Esophagus squamous epithelium (tissue), 5 donors: Measurements from ENCODE around the gene ANO10. TPM values are rescaled to one million over a fixed set of nuclear protein-coding genes. Genes with fewer than 3 reads are reported as not detected.

Experiments
- DNase-seq: peaks from one replicate; lab custom pipeline; 2025; lab: John Stamatoyannopoulos, UW
- H3K27ac ChIP-seq, 4 donors: fragments of 200-600 bp; sonication (generic); one replicate each; pipeline ENCODE4 v1.5.1; 2016 to 2019; ENCODE audit warnings: mild to moderate bottlenecking in 1 of 4
- H3K27me3 ChIP-seq, 4 donors: fragments of 200-600 bp; sonication (generic); 1 replicate in 3 of 4; 2 replicates in 1 of 4; pipeline versions ENCODE4 v1.5.1 to v1.6.0; 2017 to 2021; ENCODE audit warnings: antibody characterized with exemption in 1 of 4
- H3K36me3 ChIP-seq, 3 donors: fragments of 200-600 bp; sonication (generic); one replicate each; pipeline ENCODE4 v1.5.1; 2016 to 2019
- H3K4me1 ChIP-seq, 3 donors: fragments of 200-600 bp; sonication (generic); one replicate each; pipeline ENCODE4 v1.5.1; 2017 to 2019
- H3K4me3 ChIP-seq, 4 donors: fragments of 200-600 bp; sonication (generic); 1 replicate in 3 of 4; 2 replicates in 1 of 4; pipeline ENCODE4 v1.5.1; 2016 to 2019; ENCODE audit warnings: mild to moderate bottlenecking in 2 of 4, moderate library complexity in 1 of 4
- H3K9me3 ChIP-seq, 3 donors: fragments of 200-600 bp; sonication (generic); one replicate each; pipeline ENCODE4 v1.5.1; 2016 to 2019
- POLR2A ChIP-seq, 4 donors: fragments of 450-650 bp; IDR thresholded peaks; one replicate each; pipeline ENCODE4 v1.6.1; 2017; ENCODE audit warnings: antibody characterized with exemption in 4 of 4, mild to moderate bottlenecking in 4 of 4, moderate library complexity in 3 of 4
- WGBS, 2 donors: methylation state at CpG; one replicate each; pipeline ENCODE4 v1.1.5; 2018; 5-methylcytosine and 5-hydroxymethylcytosine counted together
- intact Hi-C: fragments of 100-400 bp; cut with DNase I; formaldehyde crosslinking; loops from one replicate; pipeline ENCODE4 v1.15.0; 2022
- total RNA-seq, 4 donors: library from RNA; depleted of rRNA; stranded (reverse); fragments of >200 nt; gene quantifications; one replicate each; pipeline ENCODE4 v1.1.0, GENCODE V29; 2016
- TF ChIP-seq, protein P1 (sequence below), 6 experiments: fragments of 450-650 bp in 4 of 6; fragments of 200-600 bp in 2 of 6; sonication (generic) in 2 of 6; IDR thresholded peaks; one replicate each; pipeline ENCODE4 v1.5.1; 2016 to 2019; ENCODE audit warnings: antibody characterized with exemption in 6 of 6, mild to moderate bottlenecking in 4 of 6, moderate library complexity in 4 of 6
- donor health status: DM: yes; HTN: yes; CAD: no.

Gene ANO10
- total RNA-seq, 4 donors from 2014 or later, result 18.5 to 22.3 (median 20.3) TPM

DNA sequence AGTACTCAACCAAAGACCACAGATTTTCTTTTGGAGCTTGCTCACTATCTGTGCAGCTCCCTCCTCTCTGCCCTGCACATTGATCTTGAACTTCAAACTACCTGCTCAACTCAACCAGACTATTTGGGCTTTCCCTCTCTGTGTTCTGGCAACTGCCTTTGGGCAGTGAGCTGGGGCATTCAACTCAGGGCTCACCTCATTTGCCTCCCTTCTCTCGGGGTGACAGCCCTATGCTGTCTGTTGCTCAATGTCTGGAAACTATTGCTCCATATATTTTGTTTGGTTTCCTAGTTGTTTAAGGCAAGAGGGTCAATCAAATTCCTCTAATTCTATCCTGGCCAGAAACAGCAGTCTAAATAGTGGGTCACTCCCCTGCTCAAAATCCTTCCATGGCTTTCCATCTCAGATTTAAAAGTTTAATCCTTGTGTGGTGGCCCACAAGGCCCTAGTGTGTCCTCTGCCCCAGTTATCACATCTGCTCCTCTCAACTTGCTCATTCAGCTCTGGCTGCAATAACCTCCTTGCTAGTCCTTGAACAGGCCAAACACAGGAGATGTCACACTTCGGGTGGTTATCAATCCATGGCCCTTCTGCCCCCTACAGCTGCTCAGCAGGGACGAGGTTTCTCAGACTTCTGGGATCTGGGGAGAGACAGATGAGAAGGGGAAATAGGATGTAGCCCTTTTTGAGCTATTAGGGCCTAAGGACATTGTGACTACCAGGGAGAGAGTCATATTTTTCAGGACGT lies 267.7 kb downstream of the ANO10 start:
- Histone ChIP-seq H3K36me3 (peaks cover 0 to 32% (median 3%) of the 10 kb centered on the region in 3 donors), H3K4me1 (no peaks in the 10 kb centered on the region), H3K9me3 (peaks cover 0 to 52% (median 29%) of the 10 kb centered on the region in 3 donors), H3K27me3 (no peaks in the 10 kb centered on the region), H3K4me3 (no peak overlapping the region), H3K27ac (no peak overlapping the region)
- no peak for DNase-seq
- no peak for TF ChIP-seq POLR2A (IDR thresholded peaks at IDR 0.05)
- TF ChIP-seq, protein P1, sequence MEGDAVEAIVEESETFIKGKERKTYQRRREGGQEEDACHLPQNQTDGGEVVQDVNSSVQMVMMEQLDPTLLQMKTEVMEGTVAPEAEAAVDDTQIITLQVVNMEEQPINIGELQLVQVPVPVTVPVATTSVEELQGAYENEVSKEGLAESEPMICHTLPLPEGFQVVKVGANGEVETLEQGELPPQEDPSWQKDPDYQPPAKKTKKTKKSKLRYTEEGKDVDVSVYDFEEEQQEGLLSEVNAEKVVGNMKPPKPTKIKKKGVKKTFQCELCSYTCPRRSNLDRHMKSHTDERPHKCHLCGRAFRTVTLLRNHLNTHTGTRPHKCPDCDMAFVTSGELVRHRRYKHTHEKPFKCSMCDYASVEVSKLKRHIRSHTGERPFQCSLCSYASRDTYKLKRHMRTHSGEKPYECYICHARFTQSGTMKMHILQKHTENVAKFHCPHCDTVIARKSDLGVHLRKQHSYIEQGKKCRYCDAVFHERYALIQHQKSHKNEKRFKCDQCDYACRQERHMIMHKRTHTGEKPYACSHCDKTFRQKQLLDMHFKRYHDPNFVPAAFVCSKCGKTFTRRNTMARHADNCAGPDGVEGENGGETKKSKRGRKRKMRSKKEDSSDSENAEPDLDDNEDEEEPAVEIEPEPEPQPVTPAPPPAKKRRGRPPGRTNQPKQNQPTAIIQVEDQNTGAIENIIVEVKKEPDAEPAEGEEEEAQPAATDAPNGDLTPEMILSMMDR (IDR thresholded peaks at IDR 0.05), result no peak
- 81 to 86% methylated on average over 4 of the region's 4 CpGs for WGBS, 2 donors
- intact Hi-C loops, result no loop called here

DNA sequence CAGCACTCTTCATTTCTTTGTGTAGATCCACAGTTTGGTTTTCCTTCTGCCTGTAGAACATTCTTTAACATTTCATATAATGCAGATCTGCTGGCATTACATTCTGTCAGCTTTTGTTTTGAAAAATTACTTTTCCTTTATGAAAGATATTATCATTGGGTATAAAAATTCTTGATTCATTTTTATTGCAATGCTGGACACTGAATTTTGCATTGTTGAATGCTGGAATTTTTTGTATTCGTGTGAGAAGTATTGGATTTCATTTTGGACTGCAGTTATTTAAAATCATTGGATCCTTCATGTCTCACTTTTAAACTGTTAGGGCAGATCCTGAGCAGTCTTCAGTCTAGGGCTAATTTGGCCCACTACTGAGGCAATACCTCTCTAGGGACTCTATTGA lies 268.4 kb downstream of the ANO10 start:
- TF ChIP-seq POLR2A (IDR thresholded peaks at IDR 0.05), result no peak
- TF ChIP-seq, protein P1 (IDR thresholded peaks at IDR 0.05), result no peak
- H3K9me3 ChIP-seq, result peaks cover 0 to 52% (median 29%) of the 10 kb centered on the region in 3 donors

DNA sequence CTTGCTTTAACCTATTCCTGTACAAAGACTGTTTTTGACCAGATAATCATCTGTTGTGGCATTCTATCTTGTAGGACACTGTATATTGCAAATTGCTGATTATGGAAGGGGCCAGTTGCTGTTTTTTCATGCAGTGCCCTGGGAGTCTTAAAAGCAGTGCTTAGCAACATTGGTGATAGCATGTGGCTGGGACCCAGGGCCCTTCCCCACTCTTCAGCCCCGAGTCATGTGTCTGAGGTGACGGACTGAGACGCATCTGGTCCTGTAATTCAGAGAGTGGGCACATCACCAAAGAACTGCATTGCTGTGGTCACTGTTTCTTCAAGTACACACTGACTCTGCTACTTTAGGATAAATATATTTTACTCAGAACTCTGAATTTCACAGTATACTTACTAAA lies 272.1 kb downstream of the ANO10 start:
- no peak overlapping the region for H3K4me3 ChIP-seq
- WGBS, 2 donors, result 92 to 100% methylated on average over 3 of the region's 3 CpGs
- no peaks in the 10 kb centered on the region for H3K27me3 ChIP-seq
- intact Hi-C loops, result no loop called here
- H3K27ac ChIP-seq, result no peak overlapping the region
- TF ChIP-seq, protein P1 (IDR thresholded peaks at IDR 0.05), result no peak
- TF ChIP-seq POLR2A (IDR thresholded peaks at IDR 0.05), result no peak
- H3K4me1 ChIP-seq, result no peaks in the 10 kb centered on the region
- peaks cover 0 to 35% (median 15%) of the 10 kb centered on the region in 3 donors for H3K9me3 ChIP-seq
- no peak for DNase-seq
- H3K36me3 ChIP-seq, result peaks cover 15 to 76% (median 22%) of the 10 kb centered on the region in 3 donors

More for the DNA sequence above, 268.4 kb downstream of the ANO10 start:
- Histone ChIP-seq H3K27ac (no peak overlapping the region), H3K4me3 (no peak overlapping the region), H3K27me3 (no peaks in the 10 kb centered on the region), H3K4me1 (no peaks in the 10 kb centered on the region), H3K36me3 (peaks cover 3 to 39% (median 3%) of the 10 kb centered on the region in 3 donors)
- intact Hi-C loops, result no loop called here
- WGBS, 2 donors, result 92 to 100% methylated on average over 1 of the region's 1 CpG
- DNase-seq, result no peak

DNA sequence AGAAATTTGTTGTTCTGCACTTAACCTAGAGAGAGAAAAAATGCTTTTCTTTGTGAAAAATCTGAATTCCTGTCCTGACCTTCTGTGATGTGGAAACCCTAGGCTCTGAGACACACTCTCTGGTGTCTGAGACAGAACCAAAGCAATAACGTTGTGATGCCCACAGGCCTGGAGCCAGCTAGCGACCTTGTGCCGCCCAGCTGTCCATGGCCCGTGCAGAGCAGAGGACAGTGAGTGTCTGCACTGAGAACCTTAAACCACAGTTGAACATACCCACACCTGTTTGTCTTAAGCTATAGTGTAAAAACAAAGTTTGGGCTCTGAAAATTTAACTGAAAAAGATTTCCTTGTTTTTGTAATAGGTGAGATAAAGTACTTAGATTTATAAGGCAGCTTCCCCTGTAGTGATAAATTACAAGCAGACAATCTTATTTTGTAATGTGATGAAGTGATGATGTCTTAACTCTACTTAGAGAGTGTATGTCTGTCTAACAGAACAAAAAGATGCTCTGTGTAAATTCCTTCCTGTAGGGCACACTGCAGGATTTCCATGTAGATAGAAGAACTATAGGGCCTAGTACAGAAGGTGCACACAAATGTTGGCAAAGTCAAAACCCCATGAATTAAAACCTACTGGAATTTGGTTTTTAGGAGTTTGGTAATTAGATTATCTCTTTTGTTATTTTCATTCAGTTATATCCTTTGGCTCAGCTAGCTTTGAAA lies 272.8 kb downstream of the ANO10 start:
- H3K4me1 ChIP-seq, result no peaks in the 10 kb centered on the region
- WGBS, 2 donors, result 85 to 86% methylated on average over 4 of the region's 4 CpGs
- H3K4me3 ChIP-seq, result no peak overlapping the region
- no peak for TF ChIP-seq POLR2A (IDR thresholded peaks at IDR 0.05)
- TF ChIP-seq, protein P1 (IDR thresholded peaks at IDR 0.05), result no peak
- intact Hi-C loops, result no loop called here
- peaks cover 15 to 83% (median 23%) of the 10 kb centered on the region in 3 donors for H3K36me3 ChIP-seq
- no peak for DNase-seq
- no peaks in the 10 kb centered on the region for H3K27me3 ChIP-seq
- H3K9me3 ChIP-seq, result peaks cover 0 to 28% (median 8%) of the 10 kb centered on the region in 3 donors
- no peak overlapping the region for H3K27ac ChIP-seq

DNA sequence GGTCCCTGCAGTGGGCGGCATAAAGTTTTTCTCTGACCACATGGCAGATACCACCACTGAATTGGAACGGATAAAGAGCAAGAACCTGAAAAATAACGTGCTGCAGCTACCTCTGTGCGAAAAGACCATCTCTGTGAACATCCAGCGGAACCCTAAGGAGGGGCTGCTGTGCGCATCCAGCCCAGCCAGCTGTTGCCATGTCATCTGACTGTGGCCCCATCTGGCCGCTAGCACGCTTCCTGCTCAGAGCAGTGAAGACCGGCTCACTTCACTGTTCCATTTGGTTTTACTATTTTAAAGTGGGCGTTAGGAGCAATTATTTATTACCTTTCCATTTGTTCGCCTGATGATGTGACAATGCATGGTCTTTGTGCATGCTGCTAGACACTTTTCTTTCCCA lies 273.5 kb downstream of the ANO10 start:
- TF ChIP-seq, protein P1 (IDR thresholded peaks at IDR 0.05), result no peak
- no peak for TF ChIP-seq POLR2A (IDR thresholded peaks at IDR 0.05)
- Histone ChIP-seq H3K27me3 (no peaks in the 10 kb centered on the region), H3K9me3 (peaks cover 0 to 21% (median 2%) of the 10 kb centered on the region in 3 donors), H3K4me1 (no peaks in the 10 kb centered on the region), H3K4me3 (no peak overlapping the region), H3K36me3 (peaks cover 15 to 83% (median 23%) of the 10 kb centered on the region in 3 donors), H3K27ac (no peak overlapping the region)
- DNase-seq, result no peak
- intact Hi-C loops, result no loop called here
- 91 to 92% methylated on average over 11 of the region's 11 CpGs for WGBS, 2 donors
